GM18868 (cell line): Measurements from ENCODE around the gene TERB1.

Experiments
- ATAC-seq: cut with Tn5 transposase; IDR thresholded peaks from one replicate; pipeline ENCODE4 v1.9.1; 2021; ENCODE audit warnings: mild to moderate bottlenecking, moderate library complexity; ENCODE audit not compliant: unreplicated experiment

Gene TERB1

DNA sequence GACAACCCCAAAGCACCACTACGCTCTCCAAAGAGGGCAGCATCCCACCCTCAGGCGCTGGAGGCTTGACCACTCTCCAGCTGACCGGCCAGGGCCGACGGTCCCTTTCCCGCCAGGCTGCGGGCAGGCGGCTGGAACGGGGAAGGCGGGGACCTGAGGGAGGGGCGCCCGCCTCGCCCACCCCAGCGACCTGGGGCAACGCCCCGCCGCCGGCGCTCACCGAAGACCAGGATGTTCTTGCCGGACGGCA, 50.4 kb downstream of the TERB1 start:
- peak; percentile 12 for ATAC-seq

GRCh38 chr16:66750279-66751052, 50.9 kb downstream of the TERB1 start:
- no peak for ATAC-seq

DNA sequence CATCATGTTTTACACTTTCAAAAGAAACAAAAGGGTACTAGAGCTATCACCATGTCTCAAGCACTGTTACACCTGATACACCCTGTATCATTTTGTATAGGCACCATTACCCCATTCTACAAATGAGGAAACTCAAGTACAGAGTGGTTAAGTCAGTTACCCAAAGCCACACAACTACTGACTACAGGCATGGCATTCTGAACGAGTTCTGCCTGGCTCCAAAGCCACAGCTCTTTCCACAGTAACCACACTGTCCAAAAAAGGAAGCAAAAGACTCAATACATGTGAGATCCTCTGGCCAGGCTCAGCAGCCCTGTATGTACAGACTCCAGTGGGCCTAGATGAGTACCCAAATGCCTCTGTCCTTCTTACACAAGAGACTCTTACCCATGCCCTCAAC, 54.7 kb downstream of the TERB1 start:
- peak; percentile 37 for ATAC-seq

DNA sequence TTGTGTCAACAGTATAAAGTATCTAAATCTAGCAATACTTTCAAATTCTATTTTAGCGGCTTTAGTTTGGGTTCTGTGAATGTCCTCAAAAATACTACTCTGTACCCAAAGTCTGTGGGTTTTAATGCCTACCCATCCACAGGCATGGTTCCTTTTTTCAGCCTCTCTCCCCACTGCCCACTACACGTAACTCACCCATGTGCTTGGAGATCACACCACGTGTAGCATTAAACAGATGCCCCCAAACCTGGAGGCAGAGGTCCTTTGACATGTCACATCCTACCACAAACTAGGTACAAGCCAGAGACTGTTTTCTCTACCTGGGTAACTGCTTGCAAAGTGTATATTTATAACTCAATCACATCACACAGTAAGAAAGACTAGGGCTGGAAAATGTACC, 55.3 kb downstream of the TERB1 start:
- ATAC-seq: no peak

- no peak for ATAC-seq
These were observed 59.2 kb downstream of the TERB1 start for GRCh38 chr16:66741950-66742808.

DNA sequence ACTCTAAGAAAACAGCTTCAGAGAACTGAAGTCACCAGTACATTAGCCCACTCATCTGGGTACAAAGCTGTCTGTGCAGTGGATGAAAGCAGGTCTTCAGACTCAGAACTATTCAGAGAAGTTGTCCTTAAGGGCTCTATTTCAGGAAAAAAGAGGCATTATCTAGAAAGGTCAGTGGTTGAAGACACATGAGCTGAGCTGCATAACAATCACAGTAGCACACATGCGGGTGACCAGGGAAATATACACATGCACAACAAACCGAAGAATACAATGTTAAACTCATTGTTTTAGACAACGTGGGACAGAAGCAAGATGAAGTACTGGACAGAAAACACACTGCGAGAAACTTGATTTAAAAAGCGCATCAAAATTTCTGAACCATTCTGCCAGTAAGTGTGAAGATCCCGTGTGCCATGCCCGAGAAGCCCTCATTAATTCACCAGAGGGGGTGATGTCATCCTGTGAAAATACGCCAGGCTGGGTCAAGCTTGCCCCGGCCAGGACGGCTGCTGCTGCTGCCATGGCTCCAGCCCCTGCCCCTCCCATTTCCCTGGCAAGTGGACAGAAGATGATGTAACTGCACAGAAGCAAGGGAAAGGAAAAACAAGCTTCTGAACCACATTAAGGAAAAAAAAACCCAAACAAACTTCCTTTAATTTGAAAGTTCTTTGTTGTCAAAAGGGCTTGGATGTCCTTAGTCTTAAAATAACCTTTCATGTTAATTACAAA, 60.0 kb downstream of the TERB1 start:
- ATAC-seq: no peak

DNA sequence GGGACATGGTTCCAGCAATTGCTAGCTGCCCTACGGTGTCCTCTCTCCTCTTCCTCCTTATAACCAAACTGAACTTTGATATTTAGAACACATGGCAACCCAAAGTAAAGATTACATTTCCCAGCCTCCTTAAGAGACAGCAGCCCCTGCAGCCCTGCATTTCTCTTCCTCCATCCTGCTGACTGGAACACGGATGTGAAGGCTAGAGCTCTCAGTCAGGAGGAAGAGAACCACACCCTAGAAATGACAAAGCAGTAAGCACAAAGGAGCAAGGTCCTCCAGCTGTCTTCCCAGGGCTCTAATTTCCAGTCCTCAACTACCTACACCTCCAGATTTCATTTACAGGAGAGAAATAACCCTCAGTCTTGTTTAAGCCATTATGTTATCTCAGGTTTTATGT, 60.9 kb downstream of the TERB1 start:
- no peak for ATAC-seq

DNA sequence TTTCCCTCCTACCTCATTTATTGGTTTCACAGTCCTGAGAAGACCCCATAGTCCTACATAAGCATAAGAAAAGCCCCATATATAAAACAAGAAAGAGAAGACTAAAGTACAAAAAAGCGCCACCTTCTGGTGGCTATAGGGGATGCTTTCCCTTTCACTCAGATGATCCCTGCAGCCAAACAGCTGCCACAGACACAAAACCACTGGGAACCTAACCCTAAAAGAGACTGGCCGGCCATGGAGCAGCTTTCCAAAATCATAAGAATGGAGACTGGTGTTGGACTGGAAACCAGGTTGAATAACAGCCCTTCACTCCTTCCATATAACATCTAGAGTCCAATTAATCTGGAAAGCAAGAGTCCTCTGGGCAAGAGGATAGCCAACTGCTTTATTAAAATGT, 61.4 kb downstream of the TERB1 start:
- ATAC-seq: no peak

GRCh38 chr16:66735891-66736290, 65.5 kb downstream of the TERB1 start:
- no peak for ATAC-seq

- no peak for ATAC-seq
These were observed 70.3 kb downstream of the TERB1 start for GRCh38 chr16:66731101-66731500.

- ATAC-seq: no peak
These were observed 72.6 kb downstream of the TERB1 start for GRCh38 chr16:66728804-66729203.

DNA sequence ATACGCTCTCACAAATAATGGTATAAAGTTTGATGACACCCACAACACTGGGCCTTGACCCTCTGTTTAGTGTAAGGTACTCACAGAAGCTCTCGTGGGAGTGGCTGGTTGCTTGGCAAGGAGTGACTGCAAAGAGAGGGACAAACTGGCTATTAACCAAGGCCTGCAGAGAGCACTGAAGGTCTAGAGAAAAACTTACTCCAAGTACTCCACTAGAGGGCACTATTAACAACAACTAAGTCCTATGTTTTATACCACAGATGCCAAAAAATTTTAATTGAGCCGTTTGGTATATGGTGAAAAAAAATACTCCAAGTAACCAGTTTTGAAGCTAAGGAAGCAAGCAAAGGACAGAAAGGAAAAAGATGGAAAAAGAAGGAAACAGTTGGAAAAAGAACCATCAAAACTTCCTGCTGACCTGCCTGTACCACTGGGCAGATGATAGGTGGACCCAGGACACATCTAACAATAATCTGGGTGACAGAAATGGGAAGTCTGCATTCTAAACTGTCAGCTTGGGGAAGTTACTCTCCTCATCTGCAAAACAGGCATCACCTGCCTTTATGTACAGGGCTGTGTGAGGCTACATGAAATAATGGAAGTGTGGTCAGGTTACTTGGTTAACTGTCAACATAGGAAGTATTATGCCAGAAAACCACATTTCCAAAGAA, 73.1 kb downstream of the TERB1 start:
- ATAC-seq: no peak

DNA sequence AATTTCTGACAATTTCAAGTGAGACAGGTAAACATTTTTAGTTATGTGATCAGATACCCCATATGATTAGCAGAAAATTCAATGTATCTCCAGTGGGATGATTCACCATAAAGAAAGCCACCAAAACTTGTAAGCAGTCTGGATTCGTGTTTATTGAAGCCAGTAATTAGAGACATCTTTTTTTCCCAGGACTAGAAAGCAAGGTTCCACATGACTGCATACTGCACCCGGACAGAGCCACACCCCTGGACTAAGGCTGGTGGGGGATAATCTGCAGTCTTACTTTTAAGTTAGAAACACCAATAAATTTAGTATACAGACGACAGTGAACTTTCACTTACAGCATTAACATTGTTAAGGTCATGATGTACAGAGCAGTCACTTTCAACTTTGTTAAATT, 80.6 kb downstream of the TERB1 start:
- no peak for ATAC-seq

- ATAC-seq: no peak
These were observed 82.1 kb downstream of the TERB1 start for GRCh38 chr16:66719246-66719645.

GRCh38 chr16:66717776-66718175, 83.6 kb downstream of the TERB1 start:
- no peak for ATAC-seq

GRCh38 chr16:66717112-66717675, 84.2 kb downstream of the TERB1 start:
- ATAC-seq: no peak

GRCh38 chr16:66714654-66715307, 86.6 kb downstream of the TERB1 start:
- ATAC-seq: no peak

DNA sequence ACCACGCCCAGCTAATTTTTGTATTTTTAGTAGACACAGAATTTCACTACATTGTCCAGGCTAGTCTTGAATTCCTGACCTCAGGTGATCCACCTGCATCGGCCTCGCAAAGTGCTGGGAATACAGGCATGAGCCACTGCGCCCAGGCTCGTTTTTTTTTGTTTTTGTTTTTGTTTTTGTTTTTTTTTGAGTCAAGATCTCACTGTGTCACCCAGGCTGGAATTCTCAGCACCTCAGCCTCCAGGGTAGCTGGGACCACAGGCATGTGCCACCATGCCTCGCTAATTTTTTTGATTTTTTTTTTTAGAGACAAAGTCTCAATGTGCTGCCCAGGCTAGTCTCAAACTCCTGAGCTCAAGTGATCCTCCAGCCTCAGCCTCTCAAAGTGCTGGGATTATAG, 87.3 kb downstream of the TERB1 start:
- ATAC-seq: no peak

DNA sequence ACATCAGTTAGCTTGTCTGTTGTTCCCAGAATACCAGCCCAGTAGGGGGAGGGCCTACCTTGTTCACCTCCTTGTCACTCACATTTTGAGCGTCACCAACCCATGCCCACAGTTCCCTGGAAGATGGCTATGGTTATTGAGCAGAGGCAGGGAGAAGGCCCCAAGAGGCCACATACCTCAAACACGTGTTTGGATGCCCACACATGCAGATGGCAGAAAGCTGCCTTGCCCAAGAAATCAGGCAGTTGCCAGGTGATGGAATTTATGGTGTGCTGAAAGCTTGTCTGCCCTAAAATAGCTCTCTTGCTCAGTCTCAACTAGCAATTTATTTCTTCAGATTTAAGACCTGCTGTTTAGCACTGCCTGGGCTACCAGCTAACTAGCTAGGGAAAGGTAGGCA, 88.3 kb downstream of the TERB1 start:
- ATAC-seq: no peak

DNA sequence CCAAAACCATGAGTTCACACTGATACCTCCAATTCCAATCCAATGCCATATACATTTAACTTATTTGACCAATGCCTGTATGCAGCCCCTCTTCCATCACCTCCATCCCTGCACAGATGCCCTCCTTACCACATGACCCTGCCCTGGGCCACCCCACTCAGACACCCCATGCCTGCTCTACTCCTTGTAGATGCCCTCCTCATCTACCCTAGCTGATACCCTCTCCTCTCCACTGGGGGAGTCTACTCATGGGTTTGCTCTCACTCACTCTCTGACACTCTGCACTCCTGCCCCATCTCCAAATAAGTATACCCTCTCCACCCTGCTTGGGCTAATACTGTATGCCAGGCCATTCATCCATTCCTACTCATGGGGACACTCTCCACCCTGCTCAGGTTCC, 88.9 kb downstream of the TERB1 start:
- no peak for ATAC-seq
